Natural killer cell (primary cell): ENCODE data around the gene HOXB6. TPM values are rescaled to one million over a fixed set of nuclear protein-coding genes. Genes with fewer than 3 reads are reported as not detected.

Source experiments
- ATAC-seq, 3 donors: fragments of 150-1000 bp in 2 of 3; fragments of 200-7000 bp in 1 of 3; cut with Tn5 transposase; 1 replicate in 1 of 3; 2 replicates in 2 of 3; pipeline ENCODE4 v1.10.0; 2021; ENCODE audit warnings: mild to moderate bottlenecking in 2 of 3, moderate library complexity in 2 of 3
- DNase-seq, 2 donors: peaks; one replicate each; pipeline versions ENCODE4 v3.0.0 to v3.0.0-alpha.2; 2013 to 2021; ENCODE audit warnings: mixed read lengths in 1 of 2
- H3K27ac ChIP-seq: one replicate; pipeline ENCODE4 v1.5.1; 2013; ENCODE audit warnings: mild to moderate bottlenecking, low read length
- H3K27me3 ChIP-seq: one replicate; pipeline ENCODE4 v1.6.1; 2013; ENCODE audit warnings: low read length; ENCODE audit not compliant: control insufficient read depth, insufficient read depth
- H3K36me3 ChIP-seq: one replicate; pipeline ENCODE4 v1.6.1; 2013; ENCODE audit warnings: low read length; ENCODE audit not compliant: control insufficient read depth, insufficient read depth
- H3K4me1 ChIP-seq: one replicate; pipeline ENCODE4 v1.6.1; 2013; ENCODE audit warnings: low read length; ENCODE audit not compliant: control insufficient read depth, insufficient read depth
- H3K4me3 ChIP-seq: one replicate; pipeline ENCODE4 v1.5.1; 2013; ENCODE audit warnings: low read length
- H3K9me3 ChIP-seq: one replicate; pipeline ENCODE4 v1.6.1; 2013; ENCODE audit warnings: low read length; ENCODE audit not compliant: control insufficient read depth, insufficient read depth
- H3K27ac Mint-ChIP-seq, 2 donors: one replicate each; pipeline ENCODE4 v1.8.0; 2022; ENCODE audit warnings: mild to moderate bottlenecking in 2 of 2, mixed read lengths in 2 of 2, moderate library complexity in 1 of 2
- H3K27me3 Mint-ChIP-seq, 2 donors: one replicate each; pipeline ENCODE4 v1.8.0; 2022; ENCODE audit warnings: low read depth in 2 of 2, mixed read lengths in 2 of 2
- H3K36me3 Mint-ChIP-seq: one replicate; pipeline ENCODE4 v1.8.0; 2022; ENCODE audit warnings: mixed read lengths
- H3K4me1 Mint-ChIP-seq, 2 donors: one replicate each; pipeline ENCODE4 v1.8.0; 2022; ENCODE audit warnings: mixed read lengths in 2 of 2
- H3K4me3 Mint-ChIP-seq: one replicate; pipeline ENCODE4 v1.8.0; 2022; ENCODE audit warnings: mild to moderate bottlenecking, moderate library complexity, mixed read lengths
- H3K9me3 Mint-ChIP-seq, 2 donors: one replicate each; pipeline ENCODE4 v1.8.0; 2022; ENCODE audit warnings: mixed read lengths in 2 of 2
- CTCF ChIP-seq: fragments of 200-600 bp; IDR thresholded peaks from one replicate; pipeline ENCODE4 v1.8.0; 2022; ENCODE audit warnings: antibody characterized with exemption
- whole genome bisulfite sequencing: methylation state at CpG from one replicate; pipeline ENCODE4 v1.1.7; 2013; ENCODE audit warnings: missing lambda C conversion rate; ENCODE audit not compliant: insufficient coverage; 5-methylcytosine and 5-hydroxymethylcytosine counted together
- intact Hi-C: fragments of 100-400 bp; cut with micrococcal nuclease; formaldehyde crosslinking; loops from one replicate; pipeline ENCODE4 v1.14.2; 2022
- total RNA-seq, 4 donors: library from RNA; stranded (reverse); fragments of 120-200 nt in 1 of 4; gene quantifications; one replicate each; pipeline versions ENCODE4 v1.2.3 to v1.2.4, GENCODE V29; 2013 to 2022

Gene HOXB6
- total RNA-seq, 3 donors from 2014 or later (not counting 1 experiment from before 2014, with no cell fraction given) = not detected

- peaks cover 78% of the 10 kb centered on the region for H3K27me3 ChIP-seq
- ATAC-seq (no peak), DNase-seq (no peak)
- Mint-ChIP-seq H3K9me3 (no peaks in the 10 kb centered on the region), H3K36me3 (peaks cover 7% of the 10 kb centered on the region), H3K27ac (peak overlapping the region in 1 of 2 donors; percentile 43), H3K4me3 (no peak overlapping the region), H3K4me1 (peaks cover 50 to 63% of the 10 kb centered on the region in 2 donors), H3K27me3 (peaks cover 70 to 73% of the 10 kb centered on the region in 2 donors)
- no peaks in the 10 kb centered on the region for H3K9me3 ChIP-seq
- intact Hi-C loops = loop anchor here (5.0 to 10.0 kb wide), 2 partner anchors 139 to 464 kb away; no protein-coding TSS in a partner anchor
- H3K4me1 ChIP-seq = peaks cover 55% of the 10 kb centered on the region
- TF ChIP-seq CTCF = no peak
- no peak overlapping the region for H3K4me3 ChIP-seq
- H3K27ac ChIP-seq = no peak overlapping the region
- no peaks in the 10 kb centered on the region for H3K36me3 ChIP-seq
- 58% methylated on average over 17 of the region's 17 CpGs for WGBS
These were observed 11.4 kb upstream of the HOXB6 start for GRCh38 chr17:48615963-48616716.

GRCh38 chr17:48615047-48615962, 10.5 kb upstream of the HOXB6 start, which contains the start of gene HOXB8:
HOXB8 (minus strand) TSS chr17:48615292; CDS start chr17:48614704, 588 bp downstream.
- no peaks in the 10 kb centered on the region for H3K36me3 ChIP-seq
- no peak for TF ChIP-seq CTCF
- H3K27me3 ChIP-seq = peaks cover 73% of the 10 kb centered on the region
- peaks cover 62% of the 10 kb centered on the region for H3K4me1 ChIP-seq
- no peak for ATAC-seq
- Mint-ChIP-seq H3K27ac (peak within 1 kb of the TSS; percentile 4 to 78), H3K9me3 (no peaks in the 10 kb centered on the region), H3K4me3 (peak within 1 kb of the TSS; percentile 56), H3K36me3 (peaks cover 7% of the 10 kb centered on the region), H3K27me3 (peaks cover 65 to 67% of the 10 kb centered on the region in 2 donors), H3K4me1 (peaks cover 57 to 69% of the 10 kb centered on the region in 2 donors)
- no peaks in the 10 kb centered on the region for H3K9me3 ChIP-seq
- no peak within 1 kb of the TSS for H3K4me3 ChIP-seq
- intact Hi-C loops = loop anchor here (5.0 to 10.0 kb wide), 2 partner anchors 139 to 463 kb away; no protein-coding TSS in a partner anchor
- DNase-seq = no peak
- WGBS = 26% methylated on average over 29 of the region's 41 CpGs
- no peak within 1 kb of the TSS for H3K27ac ChIP-seq

- no peaks in the 10 kb centered on the region for H3K36me3 ChIP-seq
- peak in 1 of 2 donors; percentile 68 for DNase-seq
- no peaks in the 10 kb centered on the region for H3K9me3 Mint-ChIP-seq
- 2% methylated on average over 54 of the region's 55 CpGs for WGBS
- peaks cover 74% of the 10 kb centered on the region for H3K27me3 ChIP-seq
- TF ChIP-seq CTCF = no peak
- H3K27ac Mint-ChIP-seq = peak overlapping the region; percentile 54 to 78
- peaks cover 57 to 63% of the 10 kb centered on the region in 2 donors for H3K4me1 Mint-ChIP-seq
- H3K4me3 ChIP-seq = no peak overlapping the region
- H3K4me3 Mint-ChIP-seq = peak overlapping the region; percentile 87
- peaks cover 68% of the 10 kb centered on the region for H3K4me1 ChIP-seq
- H3K27me3 Mint-ChIP-seq = peaks cover 56 to 57% of the 10 kb centered on the region in 2 donors
- no peaks in the 10 kb centered on the region for H3K9me3 ChIP-seq
- H3K36me3 Mint-ChIP-seq = peaks cover 7% of the 10 kb centered on the region
- intact Hi-C loops = loop anchor here (2.0 to 10.0 kb wide), 3 partner anchors 17 to 141 kb away; partner anchors contain the start of genes PRAC1 and PRAC2
- H3K27ac ChIP-seq = no peak overlapping the region
- peak in 1 of 3 donors; percentile 7 for ATAC-seq
These were observed 9.3 kb upstream of the HOXB6 start for GRCh38 chr17:48613862-48614694.
